ENCODE results near the gene TAF7. TPM values are rescaled to one million over a fixed set of nuclear protein-coding genes. Genes with fewer than 3 reads are reported as not detected.

The TAF7 gene
- total and polyA plus RNA-seq, 10 of the 15 experiments (the other 5 are each of a cell fraction or from before 2014, with no cell fraction given), result 42.0 to 88.8 (median 69.2) TPM

DNA sequence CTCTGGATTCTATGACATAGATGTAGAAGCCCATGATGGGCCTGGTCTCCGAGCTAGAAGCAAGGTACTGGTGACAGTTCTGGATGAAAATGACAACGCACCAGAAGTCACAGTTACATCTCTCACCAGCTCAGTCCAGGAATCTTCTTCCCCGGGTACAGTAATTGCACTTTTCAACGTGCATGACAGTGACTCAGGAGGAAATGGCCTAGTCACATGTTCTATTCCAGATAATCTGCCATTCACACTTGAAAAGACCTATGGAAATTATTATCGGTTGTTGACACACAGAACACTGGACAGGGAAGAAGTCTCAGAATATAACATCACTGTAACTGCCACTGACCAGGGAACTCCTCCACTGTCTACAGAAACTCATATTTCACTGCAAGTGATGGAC, 35.5 kb upstream of the TAF7 start (continued):
- TF ChIP-seq, protein P1, sequence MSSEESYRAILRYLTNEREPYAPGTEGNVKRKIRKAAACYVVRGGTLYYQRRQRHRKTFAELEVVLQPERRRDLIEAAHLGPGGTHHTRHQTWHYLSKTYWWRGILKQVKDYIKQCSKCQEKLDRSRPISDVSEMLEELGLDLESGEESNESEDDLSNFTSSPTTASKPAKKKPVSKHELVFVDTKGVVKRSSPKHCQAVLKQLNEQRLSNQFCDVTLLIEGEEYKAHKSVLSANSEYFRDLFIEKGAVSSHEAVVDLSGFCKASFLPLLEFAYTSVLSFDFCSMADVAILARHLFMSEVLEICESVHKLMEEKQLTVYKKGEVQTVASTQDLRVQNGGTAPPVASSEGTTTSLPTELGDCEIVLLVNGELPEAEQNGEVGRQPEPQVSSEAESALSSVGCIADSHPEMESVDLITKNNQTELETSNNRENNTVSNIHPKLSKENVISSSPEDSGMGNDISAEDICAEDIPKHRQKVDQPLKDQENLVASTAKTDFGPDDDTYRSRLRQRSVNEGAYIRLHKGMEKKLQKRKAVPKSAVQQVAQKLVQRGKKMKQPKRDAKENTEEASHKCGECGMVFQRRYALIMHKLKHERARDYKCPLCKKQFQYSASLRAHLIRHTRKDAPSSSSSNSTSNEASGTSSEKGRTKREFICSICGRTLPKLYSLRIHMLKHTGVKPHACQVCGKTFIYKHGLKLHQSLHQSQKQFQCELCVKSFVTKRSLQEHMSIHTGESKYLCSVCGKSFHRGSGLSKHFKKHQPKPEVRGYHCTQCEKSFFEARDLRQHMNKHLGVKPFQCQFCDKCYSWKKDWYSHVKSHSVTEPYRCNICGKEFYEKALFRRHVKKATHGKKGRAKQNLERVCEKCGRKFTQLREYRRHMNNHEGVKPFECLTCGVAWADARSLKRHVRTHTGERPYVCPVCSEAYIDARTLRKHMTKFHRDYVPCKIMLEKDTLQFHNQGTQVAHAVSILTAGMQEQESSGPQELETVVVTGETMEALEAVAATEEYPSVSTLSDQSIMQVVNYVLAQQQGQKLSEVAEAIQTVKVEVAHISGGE (CRISPR knock-in tag; IDR thresholded peaks at IDR 0.05), result no peak
- TF ChIP-seq BRCA1 (IDR thresholded peaks at IDR 0.05; ENCODE audit: low read depth, low read length) (no peak), NRF1 (conservative IDR thresholded peaks at IDR 0.05; ENCODE audit: low read depth, low read length) (no peak), SREBF1 (IDR thresholded peaks at IDR 0.05; ENCODE audit: low read length) (no peak), BMI1 (IDR thresholded peaks at IDR 0.05; ENCODE audit: borderline replicate concordance) (no peak)
- TF ChIP-seq, protein P2, sequence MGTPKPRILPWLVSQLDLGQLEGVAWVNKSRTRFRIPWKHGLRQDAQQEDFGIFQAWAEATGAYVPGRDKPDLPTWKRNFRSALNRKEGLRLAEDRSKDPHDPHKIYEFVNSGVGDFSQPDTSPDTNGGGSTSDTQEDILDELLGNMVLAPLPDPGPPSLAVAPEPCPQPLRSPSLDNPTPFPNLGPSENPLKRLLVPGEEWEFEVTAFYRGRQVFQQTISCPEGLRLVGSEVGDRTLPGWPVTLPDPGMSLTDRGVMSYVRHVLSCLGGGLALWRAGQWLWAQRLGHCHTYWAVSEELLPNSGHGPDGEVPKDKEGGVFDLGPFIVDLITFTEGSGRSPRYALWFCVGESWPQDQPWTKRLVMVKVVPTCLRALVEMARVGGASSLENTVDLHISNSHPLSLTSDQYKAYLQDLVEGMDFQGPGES (IDR thresholded peaks at IDR 0.05), result no peak

DNA sequence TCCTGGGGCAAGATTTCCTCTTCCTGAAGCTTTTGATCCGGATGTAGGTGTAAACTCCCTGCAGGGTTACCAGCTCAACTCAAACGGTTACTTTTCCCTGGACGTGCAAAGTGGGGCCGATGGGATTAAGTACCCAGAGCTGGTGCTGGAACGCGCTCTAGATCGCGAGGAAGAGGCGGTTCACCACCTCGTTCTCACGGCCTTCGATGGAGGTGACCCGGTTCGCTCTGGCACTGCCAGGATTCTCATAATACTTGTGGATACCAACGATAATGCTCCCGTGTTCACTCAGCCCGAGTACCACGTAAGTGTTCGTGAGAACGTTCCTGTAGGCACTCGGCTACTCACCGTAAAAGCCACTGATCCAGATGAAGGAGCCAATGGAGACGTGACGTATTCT, 35.1 kb upstream of the TAF7 start:
- ChIA-PET POLR2A (no interaction called here), CTCF (interaction anchor here (1.1 to 1.5 kb wide), 4 partner anchors 9 to 212 kb away, joined by 3 to 6 read pairs (median 4); partner anchors contain the start of gene PCDHGB3), SMC1A (ENCODE audit: uncharacterized antibody, unreplicated experiment) (no interaction called here), RAD21 (ENCODE audit: unreplicated experiment) (interaction anchor here (1.4 kb wide), 1 partner anchor 58 kb away, joined by 5 read pairs; the partner anchor contains the start of gene PCDHGA10)
- Histone ChIP-seq H4K20me1 (ENCODE audit: control insufficient read depth, insufficient read depth) (no peaks in the 10 kb centered on the region), H3K79me2 (ENCODE audit: control insufficient read depth, insufficient read depth, low read length) (no peaks in the 10 kb centered on the region), H3K4me2 (ENCODE audit: control insufficient read depth, insufficient read depth) (no peak overlapping the region), H3K27me3 (replicated peaks in 1 of 2; ENCODE audit: control insufficient read depth in 2 of 2, insufficient read depth in 2 of 2, low read length in 1 of 2) (no peaks in the 10 kb centered on the region), H3K4me3 (no peak overlapping the region), H3K9me3 (replicated peaks; ENCODE audit: control insufficient read depth, insufficient read depth, low read length) (peaks cover 3% of the 10 kb centered on the region; the same call in 2 of the 3 replicates), H3K4me1 (ENCODE audit: control insufficient read depth, insufficient read depth, low read length) (no peaks in the 10 kb centered on the region), H3K27ac (ENCODE audit: control insufficient read depth, insufficient read depth) (no peak overlapping the region), H3K36me3 (ENCODE audit: control insufficient read depth in 2 of 2, insufficient read depth in 2 of 2, low read length in 1 of 2) (no peaks in the 10 kb centered on the region), H2AFZ (ENCODE audit: control insufficient read depth, low read depth, low read length) (no peak overlapping the region), H3K9ac (ENCODE audit: control insufficient read depth, insufficient read depth, low read length) (no peak overlapping the region)
- DNase-seq (ENCODE audit: low read depth, low spot score) (no peak), FAIRE-seq (no peak), ATAC-seq (no peak)
- no TSS peak for BruUV-seq (replicated peaks)
- in situ Hi-C loops (cut with MboI) (no loop called here), intact Hi-C loops (cut with micrococcal nuclease; ENCODE audit: unreplicated experiment) (no loop called here)
- WGBS (ENCODE audit: insufficient coverage, insufficient replicate concordance, low lambda C conversion rate, missing lambda C conversion rate), result 82% methylated on average over 24 of the region's 24 CpGs
- TF ChIP-seq SUZ12 (IDR thresholded peaks at IDR 0.05; ENCODE audit: unreplicated experiment) (no peak), ZNF217 (IDR thresholded peaks at IDR 0.05) (no peak), NR2C1 (IDR thresholded peaks at IDR 0.05) (no peak), HDAC6 (IDR thresholded peaks at IDR 0.05; ENCODE audit: unreplicated experiment) (no peak), STAT3 (IDR thresholded peaks at IDR 0.05; ENCODE audit: low read depth, low read length) (no peak), MEF2A (IDR thresholded peaks at IDR 0.05; ENCODE audit: insufficient read depth, low read depth, low read length) (no peak), ZNF384 (IDR thresholded peaks at IDR 0.05; ENCODE audit: borderline replicate concordance, low read depth, low read length) (no peak), CHD4 (IDR thresholded peaks at IDR 0.05) (no peak), LARP7 (IDR thresholded peaks at IDR 0.05) (no peak)
- TF ChIP-seq, protein P3, sequence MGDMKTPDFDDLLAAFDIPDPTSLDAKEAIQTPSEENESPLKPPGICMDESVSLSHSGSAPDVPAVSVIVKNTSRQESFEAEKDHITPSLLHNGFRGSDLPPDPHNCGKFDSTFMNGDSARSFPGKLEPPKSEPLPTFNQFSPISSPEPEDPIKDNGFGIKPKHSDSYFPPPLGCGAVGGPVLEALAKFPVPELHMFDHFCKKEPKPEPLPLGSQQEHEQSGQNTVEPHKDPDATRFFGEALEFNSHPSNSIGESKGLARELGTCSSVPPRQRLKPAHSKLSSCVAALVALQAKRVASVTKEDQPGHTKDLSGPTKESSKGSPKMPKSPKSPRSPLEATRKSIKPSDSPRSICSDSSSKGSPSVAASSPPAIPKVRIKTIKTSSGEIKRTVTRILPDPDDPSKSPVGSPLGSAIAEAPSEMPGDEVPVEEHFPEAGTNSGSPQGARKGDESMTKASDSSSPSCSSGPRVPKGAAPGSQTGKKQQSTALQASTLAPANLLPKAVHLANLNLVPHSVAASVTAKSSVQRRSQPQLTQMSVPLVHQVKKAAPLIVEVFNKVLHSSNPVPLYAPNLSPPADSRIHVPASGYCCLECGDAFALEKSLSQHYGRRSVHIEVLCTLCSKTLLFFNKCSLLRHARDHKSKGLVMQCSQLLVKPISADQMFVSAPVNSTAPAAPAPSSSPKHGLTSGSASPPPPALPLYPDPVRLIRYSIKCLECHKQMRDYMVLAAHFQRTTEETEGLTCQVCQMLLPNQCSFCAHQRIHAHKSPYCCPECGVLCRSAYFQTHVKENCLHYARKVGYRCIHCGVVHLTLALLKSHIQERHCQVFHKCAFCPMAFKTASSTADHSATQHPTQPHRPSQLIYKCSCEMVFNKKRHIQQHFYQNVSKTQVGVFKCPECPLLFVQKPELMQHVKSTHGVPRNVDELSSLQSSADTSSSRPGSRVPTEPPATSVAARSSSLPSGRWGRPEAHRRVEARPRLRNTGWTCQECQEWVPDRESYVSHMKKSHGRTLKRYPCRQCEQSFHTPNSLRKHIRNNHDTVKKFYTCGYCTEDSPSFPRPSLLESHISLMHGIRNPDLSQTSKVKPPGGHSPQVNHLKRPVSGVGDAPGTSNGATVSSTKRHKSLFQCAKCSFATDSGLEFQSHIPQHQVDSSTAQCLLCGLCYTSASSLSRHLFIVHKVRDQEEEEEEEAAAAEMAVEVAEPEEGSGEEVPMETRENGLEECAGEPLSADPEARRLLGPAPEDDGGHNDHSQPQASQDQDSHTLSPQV (IDR thresholded peaks at IDR 0.05), result no peak
